Measurements from ENCODE around the gene RGR.

Gene RGR

GRCh38 chr10:84236807-84237198 lies 8.1 kb upstream of the RGR start:
- Histone ChIP-seq H3K27me3 (ENCODE audit: control insufficient read depth, insufficient read depth, low read length) (no peaks in the 10 kb centered on the region; the same call in 1 of the 2 replicates), H3K27ac (ENCODE audit: low read length) (no peak overlapping the region), H3K4me3 (ENCODE audit: low read length) (no peak overlapping the region), H3K36me3 (ENCODE audit: control insufficient read depth, insufficient read depth, low read length) (no peaks in the 10 kb centered on the region), H3K9me3 (ENCODE audit: control insufficient read depth, insufficient read depth, low read length) (no peaks in the 10 kb centered on the region), H3K4me1 (ENCODE audit: control insufficient read depth, insufficient read depth, low read length) (no peaks in the 10 kb centered on the region)
- DNase-seq (ENCODE audit: low read depth, low spot score), result no peak
- WGBS (ENCODE audit: insufficient coverage, insufficient read length), result no CpG with 5 or more reads among the region's 6 CpGs

GRCh38 chr10:84237199-84238051 lies 7.4 kb upstream of the RGR start:
- Histone ChIP-seq H3K27ac (ENCODE audit: low read length) (no peak overlapping the region), H3K36me3 (ENCODE audit: control insufficient read depth, insufficient read depth, low read length) (no peaks in the 10 kb centered on the region), H3K27me3 (ENCODE audit: control insufficient read depth, insufficient read depth, low read length) (no peaks in the 10 kb centered on the region; the same call in 1 of the 2 replicates), H3K4me3 (ENCODE audit: low read length) (no peak overlapping the region), H3K4me1 (ENCODE audit: control insufficient read depth, insufficient read depth, low read length) (no peaks in the 10 kb centered on the region), H3K9me3 (ENCODE audit: control insufficient read depth, insufficient read depth, low read length) (no peaks in the 10 kb centered on the region)
- no CpG with 5 or more reads among the region's 52 CpGs for WGBS (ENCODE audit: insufficient coverage, insufficient read length)
- peak; percentile 48 for DNase-seq (ENCODE audit: low read depth, low spot score)

GRCh38 chr10:84238909-84239308 lies 5.9 kb upstream of the RGR start:
- no peak overlapping the region for H3K27ac ChIP-seq (ENCODE audit: low read length)
- WGBS (ENCODE audit: insufficient coverage, insufficient read length), result no CpG with 5 or more reads among the region's 3 CpGs
- H3K9me3 ChIP-seq (ENCODE audit: control insufficient read depth, insufficient read depth, low read length), result no peaks in the 10 kb centered on the region
- H3K4me1 ChIP-seq (ENCODE audit: control insufficient read depth, insufficient read depth, low read length), result no peaks in the 10 kb centered on the region
- no peak overlapping the region for H3K4me3 ChIP-seq (ENCODE audit: low read length)
- no peaks in the 10 kb centered on the region for H3K36me3 ChIP-seq (ENCODE audit: control insufficient read depth, insufficient read depth, low read length)
- H3K27me3 ChIP-seq (ENCODE audit: control insufficient read depth, insufficient read depth, low read length), result no peaks in the 10 kb centered on the region; the same call in 1 of the 2 replicates
- DNase-seq (ENCODE audit: low read depth, low spot score), result no peak

GRCh38 chr10:84241185-84241790 lies 3.6 kb upstream of the RGR start, which contains the start of gene LRIT1:
Gene LRIT1, minus strand, starts transcription at chr10:84241546. Its CDS starts 107 bp downstream, at chr10:84241439.
- no peaks in the 10 kb centered on the region; the same call in 1 of the 2 replicates for H3K27me3 ChIP-seq (ENCODE audit: control insufficient read depth, insufficient read depth, low read length)
- H3K27ac ChIP-seq (ENCODE audit: low read length), result no peak within 1 kb of the TSS
- no peaks in the 10 kb centered on the region for H3K9me3 ChIP-seq (ENCODE audit: control insufficient read depth, insufficient read depth, low read length)
- no peak for DNase-seq (ENCODE audit: low read depth, low spot score)
- H3K4me1 ChIP-seq (ENCODE audit: control insufficient read depth, insufficient read depth, low read length), result no peaks in the 10 kb centered on the region
- H3K36me3 ChIP-seq (ENCODE audit: control insufficient read depth, insufficient read depth, low read length), result no peaks in the 10 kb centered on the region
- no peak within 1 kb of the TSS for H3K4me3 ChIP-seq (ENCODE audit: low read length)
- no CpG with 5 or more reads among the region's 13 CpGs for WGBS (ENCODE audit: insufficient coverage, insufficient read length)

GRCh38 chr10:84243759-84244158 lies 1.1 kb upstream of the RGR start:
- Histone ChIP-seq H3K4me1 (ENCODE audit: control insufficient read depth, insufficient read depth, low read length) (no peaks in the 10 kb centered on the region), H3K27ac (ENCODE audit: low read length) (no peak overlapping the region), H3K4me3 (ENCODE audit: low read length) (no peak overlapping the region), H3K9me3 (ENCODE audit: control insufficient read depth, insufficient read depth, low read length) (no peaks in the 10 kb centered on the region), H3K27me3 (ENCODE audit: control insufficient read depth, insufficient read depth, low read length) (no peaks in the 10 kb centered on the region), H3K36me3 (ENCODE audit: control insufficient read depth, insufficient read depth, low read length) (no peaks in the 10 kb centered on the region)
- WGBS (ENCODE audit: insufficient coverage, insufficient read length), result no CpG with 5 or more reads among the region's 3 CpGs
- DNase-seq (ENCODE audit: low read depth, low spot score), result no peak

GRCh38 chr10:84247496-84247895 lies 2.6 kb downstream of the RGR start:
- H3K27ac ChIP-seq (ENCODE audit: low read length), result no peak overlapping the region
- H3K4me3 ChIP-seq (ENCODE audit: low read length), result no peak overlapping the region
- no peaks in the 10 kb centered on the region for H3K27me3 ChIP-seq (ENCODE audit: control insufficient read depth, insufficient read depth, low read length)
- H3K4me1 ChIP-seq (ENCODE audit: control insufficient read depth, insufficient read depth, low read length), result no peaks in the 10 kb centered on the region
- H3K9me3 ChIP-seq (ENCODE audit: control insufficient read depth, insufficient read depth, low read length), result no peaks in the 10 kb centered on the region
- no peaks in the 10 kb centered on the region for H3K36me3 ChIP-seq (ENCODE audit: control insufficient read depth, insufficient read depth, low read length)
- no peak for DNase-seq (ENCODE audit: low read depth, low spot score)
- WGBS (ENCODE audit: insufficient coverage, insufficient read length), result no CpG with 5 or more reads among the region's 6 CpGs

- no CpG with 5 or more reads among the region's 12 CpGs for WGBS (ENCODE audit: insufficient coverage, insufficient read length)
- no peaks in the 10 kb centered on the region for H3K4me1 ChIP-seq (ENCODE audit: control insufficient read depth, insufficient read depth, low read length)
- DNase-seq (ENCODE audit: low read depth, low spot score), result no peak
- no peaks in the 10 kb centered on the region for H3K36me3 ChIP-seq (ENCODE audit: control insufficient read depth, insufficient read depth, low read length)
- no peak overlapping the region for H3K27ac ChIP-seq (ENCODE audit: low read length)
- H3K9me3 ChIP-seq (ENCODE audit: control insufficient read depth, insufficient read depth, low read length), result no peaks in the 10 kb centered on the region
- H3K4me3 ChIP-seq (ENCODE audit: low read length), result no peak overlapping the region
- no peaks in the 10 kb centered on the region for H3K27me3 ChIP-seq (ENCODE audit: control insufficient read depth, insufficient read depth, low read length)
Measured at GRCh38 chr10:84248794-84249193, 3.9 kb downstream of the RGR start.

- H3K36me3 ChIP-seq (ENCODE audit: control insufficient read depth, insufficient read depth, low read length), result no peaks in the 10 kb centered on the region
- H3K27ac ChIP-seq (ENCODE audit: low read length), result no peak overlapping the region
- no peaks in the 10 kb centered on the region for H3K27me3 ChIP-seq (ENCODE audit: control insufficient read depth, insufficient read depth, low read length)
- no peaks in the 10 kb centered on the region for H3K9me3 ChIP-seq (ENCODE audit: control insufficient read depth, insufficient read depth, low read length)
- no peak overlapping the region for H3K4me3 ChIP-seq (ENCODE audit: low read length)
- no peaks in the 10 kb centered on the region for H3K4me1 ChIP-seq (ENCODE audit: control insufficient read depth, insufficient read depth, low read length)
- no peak for DNase-seq (ENCODE audit: low read depth, low spot score)
- WGBS (ENCODE audit: insufficient coverage, insufficient read length), result no CpG with 5 or more reads among the region's 10 CpGs
Measured at GRCh38 chr10:84254552-84255478, 10.0 kb downstream of the RGR start.

GRCh38 chr10:84256510-84257342 lies 11.9 kb downstream of the RGR start:
- peak; percentile 52 for DNase-seq (ENCODE audit: low read depth, low spot score)
- Histone ChIP-seq H3K36me3 (ENCODE audit: control insufficient read depth, insufficient read depth, low read length) (no peaks in the 10 kb centered on the region), H3K4me1 (ENCODE audit: control insufficient read depth, insufficient read depth, low read length) (no peaks in the 10 kb centered on the region), H3K4me3 (ENCODE audit: low read length) (no peak overlapping the region), H3K9me3 (ENCODE audit: control insufficient read depth, insufficient read depth, low read length) (no peaks in the 10 kb centered on the region), H3K27ac (ENCODE audit: low read length) (no peak overlapping the region), H3K27me3 (ENCODE audit: control insufficient read depth, insufficient read depth, low read length) (no peaks in the 10 kb centered on the region)
- WGBS (ENCODE audit: insufficient coverage, insufficient read length), result no CpG with 5 or more reads among the region's 35 CpGs
